ENCODE measurements around the gene SH3GLB2.

The SH3GLB2 gene

DNA sequence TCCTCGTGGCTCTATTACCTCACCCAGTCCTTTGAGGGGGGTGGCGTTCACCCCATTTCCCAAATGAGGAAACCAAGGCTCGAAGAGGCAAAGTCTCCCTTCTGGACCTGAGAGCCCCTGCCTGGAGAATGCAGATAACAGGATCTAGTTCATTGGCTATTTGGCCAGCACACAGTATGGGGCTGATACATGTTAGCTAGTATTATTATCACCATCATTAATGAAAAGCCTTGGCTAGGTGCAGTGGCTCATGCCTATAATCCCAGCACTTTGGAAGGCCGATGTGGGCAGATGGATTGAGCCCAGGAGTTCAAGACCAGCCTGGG lies 4.3 kb downstream of the SH3GLB2 start:
- Histone ChIP-seq H4K20me1 (ENCODE audit: control insufficient read depth, insufficient read depth, low read depth, low read length) (peaks cover 12% of the 10 kb centered on the region; the same call in 1 of the 2 replicates), H3K4me1 (ENCODE audit: control insufficient read depth, low read length) (peaks cover 21% of the 10 kb centered on the region), H3K79me2 (ENCODE audit: control insufficient read depth, low read length) (peaks cover 57% of the 10 kb centered on the region), H3K36me3 (ENCODE audit: control insufficient read depth, low read length) (peaks cover 12% of the 10 kb centered on the region), H3K27me3 (ENCODE audit: control insufficient read depth, low read length) (no peaks in the 10 kb centered on the region), H3K9me3 (ENCODE audit: control insufficient read depth, insufficient read depth, low read length) (no peaks in the 10 kb centered on the region), H3F3A (ENCODE audit: control insufficient read depth, insufficient read depth) (no peaks in the 10 kb centered on the region), H3K9me2 (replicated peaks; ENCODE audit: control insufficient read depth, low read length) (no peaks in the 10 kb centered on the region), H3K27ac (ENCODE audit: low read depth, low read length) (no peak overlapping the region), H3K4me2 (ENCODE audit: low read length) (no peak overlapping the region), H3K4me3 (ENCODE audit: low read length) (no peak overlapping the region)
- TF ChIP-seq CTCF (IDR thresholded peaks at IDR 0.05; ENCODE audit: low read depth, low read length, poor library complexity, severe bottlenecking) (no peak), EZH2phosphoT487 (IDR thresholded peaks at IDR 0.05; ENCODE audit: borderline replicate concordance, low read length) (no peak)

DNA sequence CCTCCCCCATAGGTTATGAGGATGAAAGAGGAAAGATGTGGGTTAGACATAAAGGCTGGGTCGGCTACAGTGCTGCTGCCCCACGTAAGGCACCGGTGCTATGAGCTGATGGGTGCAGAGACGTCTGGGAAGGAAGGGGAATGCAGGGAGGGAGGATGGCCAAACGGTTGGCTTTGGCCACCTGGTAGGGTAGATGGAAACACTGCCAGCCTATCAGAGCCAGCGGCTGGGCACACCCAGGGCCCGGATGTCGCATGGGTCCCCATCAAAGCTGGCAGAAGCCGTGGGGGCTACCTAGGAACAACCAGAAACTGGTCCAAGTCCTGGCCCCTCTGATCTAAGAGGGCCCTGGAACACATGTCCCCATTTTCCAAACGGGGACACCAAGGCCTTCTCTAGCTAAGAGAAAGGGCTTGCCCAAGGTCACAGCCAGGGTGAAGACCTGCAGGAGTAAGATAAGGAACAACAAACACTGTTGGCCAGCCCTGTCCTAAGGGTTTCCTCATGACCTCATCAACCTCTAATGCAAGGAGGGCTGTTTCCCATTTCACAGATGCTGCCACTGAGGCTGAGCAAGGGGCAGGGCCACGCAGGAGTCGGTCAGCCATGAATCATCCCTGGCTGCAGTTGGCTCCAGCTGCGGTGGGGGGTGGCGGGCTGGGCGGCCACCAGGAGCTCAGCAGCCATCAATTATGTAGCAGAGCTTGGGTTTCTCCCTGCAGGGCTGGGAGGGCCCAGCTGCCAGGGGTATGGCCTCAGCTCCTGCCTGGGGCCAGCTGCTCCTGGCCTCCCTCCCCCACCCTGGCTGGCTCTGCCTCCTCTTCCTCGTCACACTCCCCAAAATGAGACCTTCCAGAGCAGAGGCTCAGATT lies 4.9 kb downstream of the SH3GLB2 start:
- H3K27me3 ChIP-seq (ENCODE audit: control insufficient read depth, low read length), result no peaks in the 10 kb centered on the region
- TF ChIP-seq EZH2phosphoT487 (IDR thresholded peaks at IDR 0.05; ENCODE audit: borderline replicate concordance, low read length) (no peak), CTCF (IDR thresholded peaks at IDR 0.05; ENCODE audit: low read depth, low read length, poor library complexity, severe bottlenecking) (no peak)
- H3K9me2 ChIP-seq (replicated peaks; ENCODE audit: control insufficient read depth, low read length), result no peaks in the 10 kb centered on the region
- peaks cover 17% of the 10 kb centered on the region for H3K4me1 ChIP-seq (ENCODE audit: control insufficient read depth, low read length)
- H3K36me3 ChIP-seq (ENCODE audit: control insufficient read depth, low read length), result peaks cover 12% of the 10 kb centered on the region
- no peaks in the 10 kb centered on the region for H3F3A ChIP-seq (ENCODE audit: control insufficient read depth, insufficient read depth)
- peaks cover 57% of the 10 kb centered on the region for H3K79me2 ChIP-seq (ENCODE audit: control insufficient read depth, low read length)
- H3K4me3 ChIP-seq (ENCODE audit: low read length), result no peak overlapping the region
- H3K4me2 ChIP-seq (ENCODE audit: low read length), result no peak overlapping the region
- H3K9me3 ChIP-seq (ENCODE audit: control insufficient read depth, insufficient read depth, low read length), result no peaks in the 10 kb centered on the region
- H4K20me1 ChIP-seq (ENCODE audit: control insufficient read depth, insufficient read depth, low read depth, low read length), result peaks cover 12% of the 10 kb centered on the region; the same call in 1 of the 2 replicates
- no peak overlapping the region for H3K27ac ChIP-seq (ENCODE audit: low read depth, low read length)

DNA sequence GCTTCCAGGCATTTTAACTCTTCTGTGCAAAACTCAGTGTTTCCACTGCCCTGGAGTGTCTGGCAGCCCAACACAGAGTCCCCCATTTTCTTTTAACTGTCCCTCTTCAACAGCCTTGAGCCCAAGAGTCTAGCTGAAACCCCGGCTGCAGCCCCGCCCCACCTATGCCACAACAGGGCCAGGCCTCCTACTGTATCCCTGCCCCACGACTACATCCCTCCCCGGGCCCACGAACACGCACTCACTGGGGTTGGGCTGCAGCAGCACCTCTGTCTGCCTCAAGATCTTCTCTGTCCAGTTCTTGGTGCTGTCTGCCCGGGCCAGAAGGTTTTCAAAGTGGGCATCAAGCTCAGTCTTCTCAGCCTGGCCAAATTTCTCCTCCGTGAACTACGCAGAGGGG lies 6.1 kb downstream of the SH3GLB2 start:
- H3K27me3 ChIP-seq (ENCODE audit: control insufficient read depth, low read length), result no peaks in the 10 kb centered on the region
- no peak overlapping the region for H3K4me3 ChIP-seq (ENCODE audit: low read length)
- H3K36me3 ChIP-seq (ENCODE audit: control insufficient read depth, low read length), result peaks cover 12% of the 10 kb centered on the region
- no peak overlapping the region for H3K4me2 ChIP-seq (ENCODE audit: low read length)
- no peaks in the 10 kb centered on the region for H3K9me2 ChIP-seq (replicated peaks; ENCODE audit: control insufficient read depth, low read length)
- peaks cover 11% of the 10 kb centered on the region for H3K4me1 ChIP-seq (ENCODE audit: control insufficient read depth, low read length)
- no peak overlapping the region for H3K27ac ChIP-seq (ENCODE audit: low read depth, low read length)
- no peaks in the 10 kb centered on the region for H3F3A ChIP-seq (ENCODE audit: control insufficient read depth, insufficient read depth)
- H3K9me3 ChIP-seq (ENCODE audit: control insufficient read depth, insufficient read depth, low read length), result no peaks in the 10 kb centered on the region
- peaks cover 48% of the 10 kb centered on the region for H3K79me2 ChIP-seq (ENCODE audit: control insufficient read depth, low read length)
- TF ChIP-seq EZH2phosphoT487 (IDR thresholded peaks at IDR 0.05; ENCODE audit: borderline replicate concordance, low read length) (no peak), CTCF (IDR thresholded peaks at IDR 0.05; ENCODE audit: low read depth, low read length, poor library complexity, severe bottlenecking) (no peak)
- H4K20me1 ChIP-seq (ENCODE audit: control insufficient read depth, insufficient read depth, low read depth, low read length), result peaks cover 8% of the 10 kb centered on the region; the same call in 1 of the 2 replicates

Data from DOHH2 (cell line).